NCI-H446 (cell line): ENCODE data around the gene SUPT6H.
"Not testable (repeated sequence)": the region's sequence is repeated elsewhere in the genome, so short reads cannot be mapped to it uniquely, and the experiment has no call there.

Experiments
- DNase-seq, 2 experiments: peaks; one replicate each; lab custom pipeline; 2025; lab: John Stamatoyannopoulos, UW

SUPT6H gene

DNA sequence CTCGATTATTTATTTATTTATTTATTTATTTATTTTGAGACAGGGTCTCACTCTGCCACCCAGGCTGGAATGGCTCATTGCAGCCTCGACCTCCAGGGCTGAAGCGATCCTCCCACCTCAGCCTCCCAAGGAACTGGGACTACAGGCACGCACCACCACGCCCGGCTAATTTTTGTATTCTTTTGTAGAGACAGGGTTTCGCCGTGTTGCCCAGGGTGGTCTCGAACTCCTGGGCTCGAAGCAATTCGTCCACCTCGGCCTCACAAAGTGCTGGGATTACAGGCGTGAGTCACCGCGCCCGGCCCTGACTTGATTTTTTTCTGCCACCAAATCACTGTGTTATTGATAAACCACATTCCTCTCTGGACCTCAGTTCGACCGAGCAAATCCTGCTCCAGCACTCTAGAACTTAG, 57.0 kb downstream of the SUPT6H start:
- no peak for DNase-seq

DNA sequence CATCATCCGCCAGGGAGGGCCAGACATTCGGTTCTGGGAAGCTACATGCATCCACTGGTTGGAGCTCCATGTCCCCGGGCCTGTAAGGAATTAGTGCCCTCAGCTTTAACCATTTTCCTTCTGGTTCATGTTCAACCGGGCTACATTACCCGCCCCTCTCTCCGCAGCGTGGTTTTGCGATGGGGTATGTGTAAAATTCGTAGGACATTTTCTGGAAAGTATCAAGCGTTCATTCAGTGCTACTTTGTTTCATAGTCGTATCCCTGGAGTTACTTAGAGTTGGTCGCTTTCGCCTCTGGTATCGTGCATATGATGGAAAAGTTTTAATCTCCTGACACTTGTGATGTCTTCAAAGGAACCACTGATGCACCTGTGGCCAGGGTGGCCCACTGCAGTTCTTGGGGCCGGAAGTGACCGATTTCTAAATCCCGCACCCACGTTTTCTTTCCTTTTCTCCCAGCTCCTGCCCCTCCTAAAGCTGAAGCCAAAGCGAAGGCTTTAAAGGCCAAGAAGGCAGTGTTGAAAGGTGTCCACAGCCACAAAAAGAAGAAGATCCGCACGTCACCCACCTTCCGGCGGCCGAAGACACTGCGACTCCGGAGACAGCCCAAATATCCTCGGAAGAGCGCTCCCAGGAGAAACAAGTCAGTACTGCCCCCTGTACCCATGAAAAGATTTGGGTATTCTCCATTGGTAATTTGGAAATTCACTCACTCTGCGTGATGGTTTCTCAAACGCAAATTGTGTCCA, 58.4 kb downstream of the SUPT6H start:
- DNase-seq = no peak

DNA sequence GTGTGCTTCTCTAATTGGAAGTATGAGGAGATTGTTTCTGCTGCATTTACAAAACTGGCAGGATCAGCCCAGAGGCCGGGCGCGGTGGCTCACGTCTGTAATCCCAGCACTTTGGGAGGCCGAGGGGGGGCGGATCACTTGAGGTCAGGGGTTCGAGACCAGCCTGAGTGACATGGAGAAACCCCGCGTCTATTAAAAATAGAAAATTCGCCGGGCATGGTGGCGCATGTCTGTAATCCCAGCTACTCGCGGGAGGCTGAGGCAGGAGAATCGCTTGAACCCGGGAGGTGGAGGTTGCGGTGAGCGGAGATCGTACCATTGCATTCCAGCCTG, 59.0 kb downstream of the SUPT6H start:
- DNase-seq = not testable (repeated sequence)

DNA sequence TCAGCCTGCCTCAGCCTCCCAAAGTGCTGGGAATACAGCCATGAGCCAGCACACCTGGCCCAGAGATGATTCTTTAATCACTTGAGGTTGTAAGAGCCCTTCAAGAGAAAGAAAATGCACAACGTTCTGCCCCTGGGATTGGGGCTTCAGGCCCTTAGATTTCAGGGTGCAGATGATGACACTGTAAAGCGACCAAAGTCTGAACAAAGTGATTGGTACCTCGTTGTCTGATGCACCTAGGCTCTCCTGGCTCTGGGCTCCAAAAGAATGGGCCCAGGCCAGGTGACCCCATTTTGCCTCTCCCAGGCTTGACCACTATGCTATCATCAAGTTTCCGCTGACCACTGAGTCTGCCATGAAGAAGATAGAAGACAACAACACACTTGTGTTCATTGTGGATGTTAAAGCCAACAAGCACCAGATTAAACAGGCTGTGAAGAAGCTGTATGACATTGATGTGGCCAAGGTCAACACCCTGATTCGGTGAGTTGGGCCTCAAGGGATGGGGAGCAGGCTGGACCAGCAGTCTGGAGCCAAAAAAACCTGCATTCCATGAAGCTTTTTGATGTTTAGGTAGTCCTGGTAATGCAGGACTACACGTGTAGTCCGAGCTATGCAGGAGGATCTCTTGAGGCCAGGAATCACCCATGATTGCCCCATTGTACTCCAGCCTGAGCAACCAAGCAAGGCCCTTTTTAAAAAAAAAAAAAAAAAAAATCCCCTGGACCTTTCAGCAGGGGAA, 60.6 kb downstream of the SUPT6H start:
- no peak for DNase-seq

DNA sequence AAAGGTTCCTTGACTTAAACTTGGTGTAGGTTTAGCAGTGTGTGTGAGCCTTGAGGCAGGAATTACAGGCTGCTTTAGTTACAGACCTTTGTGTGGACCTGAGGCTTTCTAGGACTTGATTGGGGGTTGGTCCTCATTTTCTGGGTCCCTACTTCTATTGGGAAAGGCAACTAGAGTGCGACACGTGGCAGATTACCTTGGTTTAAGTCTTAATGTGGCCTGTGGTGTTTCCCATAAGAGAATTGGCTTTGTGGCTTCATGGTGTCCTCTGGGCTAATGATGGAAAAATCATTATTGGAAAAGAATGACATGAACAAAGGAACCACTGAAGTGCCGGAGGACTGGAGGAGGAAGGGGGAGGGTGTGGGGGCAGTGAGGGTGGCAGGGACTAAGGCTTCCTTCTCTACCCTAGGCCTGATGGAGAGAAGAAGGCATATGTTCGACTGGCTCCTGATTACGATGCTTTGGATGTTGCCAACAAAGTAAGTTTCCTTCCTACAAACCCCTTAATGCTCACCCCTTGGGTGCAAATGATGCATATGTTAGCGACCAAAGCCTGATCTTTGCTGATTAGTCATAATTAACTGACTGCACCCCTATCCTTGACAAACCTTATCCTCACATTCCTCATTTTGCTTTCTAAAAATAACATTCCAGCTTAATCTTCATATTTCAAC, 61.3 kb downstream of the SUPT6H start:
- no peak for DNase-seq

DNA sequence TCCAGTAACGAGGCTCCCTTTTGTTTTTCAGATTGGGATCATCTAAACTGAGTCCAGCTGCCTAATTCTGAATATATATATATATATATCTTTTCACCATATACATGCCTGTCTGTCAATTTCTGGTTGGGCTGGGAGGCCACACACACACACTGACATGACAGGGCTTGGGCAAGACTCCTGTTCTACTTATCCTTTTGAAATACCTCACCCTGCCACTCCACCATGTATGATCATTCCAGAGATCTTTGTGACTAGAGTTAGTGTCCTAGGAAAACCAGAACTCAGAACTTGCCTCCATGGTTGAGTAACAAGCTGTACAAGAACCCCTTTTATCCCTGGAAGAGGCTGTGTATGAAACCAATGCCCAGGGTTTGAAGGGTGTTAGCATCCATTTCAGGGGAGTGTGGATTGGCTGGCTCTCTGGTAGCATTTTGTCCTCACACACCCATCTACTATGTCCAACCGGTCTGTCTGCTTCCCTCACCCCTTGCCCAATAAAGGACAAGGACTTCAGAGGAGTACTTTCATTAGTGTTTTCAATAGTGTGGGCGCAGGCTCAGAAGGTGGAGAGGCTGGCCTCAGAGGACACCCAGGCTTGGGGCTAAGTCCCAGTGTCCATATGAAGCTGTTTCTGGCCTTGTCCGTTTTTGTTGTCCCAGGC, 62.0 kb downstream of the SUPT6H start:
- DNase-seq = not testable (repeated sequence)

DNA sequence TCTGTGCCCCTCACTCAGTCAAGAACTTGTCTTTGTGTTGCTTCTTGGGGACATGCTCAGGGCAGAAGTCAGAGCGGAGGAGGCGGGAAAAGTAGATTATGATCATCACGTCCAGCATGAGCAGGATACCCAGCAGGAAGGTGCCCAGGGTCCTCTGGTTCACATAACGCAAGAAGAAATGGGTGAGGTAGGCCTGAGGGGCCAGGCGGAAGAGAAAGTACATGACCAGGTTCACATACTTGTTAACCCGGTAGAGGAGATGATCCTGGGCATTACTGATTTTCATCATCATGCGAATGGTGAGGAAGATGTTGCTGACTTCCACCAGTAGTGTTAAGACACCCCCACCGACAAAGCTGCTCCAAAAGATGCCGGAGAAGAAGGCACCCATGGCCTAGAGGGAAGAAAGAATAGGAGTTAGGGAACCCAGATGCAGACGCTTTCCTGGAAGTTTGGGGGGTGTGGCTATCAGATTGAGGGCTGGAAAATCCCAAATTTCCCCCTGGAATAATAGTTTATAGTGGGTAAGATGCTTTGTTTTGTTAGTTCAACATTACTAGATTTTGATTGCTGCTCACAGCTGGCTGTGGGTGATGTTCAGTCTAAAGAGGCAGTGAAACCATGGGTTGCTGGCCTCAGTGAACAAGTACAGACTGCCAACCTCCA, 62.6 kb downstream of the SUPT6H start:
- DNase-seq = no peak

DNA sequence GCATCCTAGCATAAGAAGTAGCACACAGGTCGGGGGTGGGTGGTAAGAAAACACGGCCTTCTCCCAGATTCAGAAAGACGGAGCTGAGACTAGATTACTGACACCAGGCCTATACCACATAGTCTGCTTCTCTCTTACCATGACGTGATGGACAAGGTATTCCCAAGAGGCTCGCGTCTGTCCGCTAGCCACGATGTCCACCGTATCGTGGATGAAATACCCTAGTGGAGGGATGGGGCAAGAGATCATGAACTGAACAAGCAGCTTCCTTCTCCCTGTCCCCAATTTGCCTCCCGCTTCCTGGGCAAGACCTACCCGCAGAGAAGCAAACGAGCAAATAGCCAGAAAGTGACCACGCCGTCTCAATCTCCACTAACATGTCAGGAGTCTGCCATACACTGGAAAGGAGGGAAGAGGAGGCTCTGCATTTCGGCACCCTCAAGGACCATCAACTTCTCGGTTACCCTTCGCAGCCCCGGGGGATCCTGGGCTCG, 63.2 kb downstream of the SUPT6H start:
- peak in 1 of 2 experiments; percentile 41 for DNase-seq

DNA sequence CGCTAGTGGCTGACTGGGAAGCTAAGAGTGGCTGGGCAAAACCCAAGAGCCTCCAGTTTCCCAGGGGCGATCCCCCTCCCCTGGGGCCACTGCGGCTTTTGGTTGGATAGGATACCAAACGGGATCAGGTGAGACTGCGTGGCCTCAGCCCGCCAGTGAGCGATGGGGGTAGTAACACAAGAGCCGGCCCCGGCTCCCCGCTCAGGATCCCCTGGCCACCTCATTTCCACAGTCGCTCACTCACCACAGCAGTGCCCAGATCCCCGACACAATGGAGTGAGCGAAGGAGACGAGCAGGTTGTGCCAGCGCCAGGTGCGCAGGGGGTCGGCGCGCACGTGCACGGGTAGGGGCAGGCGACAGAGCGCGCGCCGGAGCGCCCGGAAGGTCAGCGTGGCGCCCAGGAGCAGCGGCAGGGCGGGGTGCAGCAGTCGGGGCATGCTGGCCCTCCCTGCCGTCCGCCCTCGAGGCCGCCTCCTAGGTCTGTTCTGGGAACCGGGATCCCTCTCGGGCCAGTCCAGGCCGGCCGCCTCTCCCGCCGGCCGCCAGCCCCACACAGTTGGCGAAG, 63.7 kb downstream of the SUPT6H start:
- peak; percentile 54 to 60 for DNase-seq

DNA sequence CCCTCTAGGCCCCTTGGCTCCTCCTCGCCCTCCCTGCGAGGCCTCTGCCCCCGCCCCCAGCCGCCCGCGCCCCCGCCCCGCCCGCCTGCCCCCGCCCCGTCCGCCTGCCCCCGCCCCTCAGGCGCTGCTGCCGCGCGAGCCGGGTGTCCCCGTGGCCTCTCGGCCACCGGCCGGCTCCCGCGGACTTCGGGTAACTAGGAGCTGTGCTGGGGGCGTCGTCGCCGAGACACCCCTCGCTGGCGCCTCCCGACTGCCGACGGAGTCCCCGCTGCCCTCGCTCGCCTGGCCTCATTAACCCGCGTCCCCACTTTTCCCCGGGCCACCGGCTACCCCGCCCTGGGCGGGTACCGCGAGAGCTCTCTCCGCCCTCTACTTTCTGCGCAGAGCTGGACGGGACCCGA, 64.2 kb downstream of the SUPT6H start, which contains the start of gene TLCD1:
TSS of gene TLCD1 (minus strand) at position 8 of the 401 bp plus-strand sequence. CDS start 136 bp downstream, outside the sequence.
- peak; percentile 35 to 83 for DNase-seq

DNA sequence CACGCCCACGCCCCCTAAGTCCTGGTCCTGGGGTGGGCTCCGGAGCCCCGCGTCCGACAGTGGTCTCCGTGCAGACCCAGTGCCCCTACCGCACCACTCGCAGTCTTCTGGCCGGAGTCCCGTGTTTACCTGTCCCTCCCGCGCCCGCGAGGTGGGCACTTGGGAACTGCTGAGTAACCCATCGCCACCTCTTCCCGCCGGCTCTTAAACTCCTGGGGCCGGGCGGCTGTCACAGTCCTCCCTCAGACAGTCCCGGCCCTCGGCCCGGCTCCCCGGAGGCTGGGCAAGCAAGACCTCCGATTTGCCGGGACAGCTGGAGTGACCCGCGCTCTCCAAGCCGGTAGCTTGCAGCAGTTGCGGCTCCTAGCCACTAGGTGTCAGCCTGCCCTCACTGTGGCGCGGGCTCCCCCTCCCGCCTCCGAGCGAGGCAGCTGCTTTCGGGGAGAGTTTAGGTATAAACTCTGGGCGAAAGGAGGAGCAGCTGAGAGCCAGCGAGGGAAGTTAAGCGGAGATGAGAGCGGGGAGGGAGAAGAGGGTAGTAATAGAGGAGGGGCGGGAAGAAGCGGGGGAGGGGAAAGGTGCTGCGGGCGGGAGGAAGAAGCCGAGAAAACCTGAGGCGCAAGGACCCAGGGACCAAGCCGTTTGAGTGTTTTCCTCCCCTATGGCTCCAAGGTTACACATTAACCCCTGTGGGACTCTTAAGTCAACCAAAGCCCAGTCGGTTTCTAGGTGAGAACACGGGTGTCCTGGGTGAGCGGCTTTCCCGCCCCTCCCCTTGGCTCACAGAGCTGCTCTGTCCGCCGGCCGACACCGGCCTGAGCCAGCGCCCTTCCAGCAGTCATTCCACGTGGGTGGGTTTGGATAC, 64.9 kb downstream of the SUPT6H start:
- peak; percentile 91 to 95 for DNase-seq

DNA sequence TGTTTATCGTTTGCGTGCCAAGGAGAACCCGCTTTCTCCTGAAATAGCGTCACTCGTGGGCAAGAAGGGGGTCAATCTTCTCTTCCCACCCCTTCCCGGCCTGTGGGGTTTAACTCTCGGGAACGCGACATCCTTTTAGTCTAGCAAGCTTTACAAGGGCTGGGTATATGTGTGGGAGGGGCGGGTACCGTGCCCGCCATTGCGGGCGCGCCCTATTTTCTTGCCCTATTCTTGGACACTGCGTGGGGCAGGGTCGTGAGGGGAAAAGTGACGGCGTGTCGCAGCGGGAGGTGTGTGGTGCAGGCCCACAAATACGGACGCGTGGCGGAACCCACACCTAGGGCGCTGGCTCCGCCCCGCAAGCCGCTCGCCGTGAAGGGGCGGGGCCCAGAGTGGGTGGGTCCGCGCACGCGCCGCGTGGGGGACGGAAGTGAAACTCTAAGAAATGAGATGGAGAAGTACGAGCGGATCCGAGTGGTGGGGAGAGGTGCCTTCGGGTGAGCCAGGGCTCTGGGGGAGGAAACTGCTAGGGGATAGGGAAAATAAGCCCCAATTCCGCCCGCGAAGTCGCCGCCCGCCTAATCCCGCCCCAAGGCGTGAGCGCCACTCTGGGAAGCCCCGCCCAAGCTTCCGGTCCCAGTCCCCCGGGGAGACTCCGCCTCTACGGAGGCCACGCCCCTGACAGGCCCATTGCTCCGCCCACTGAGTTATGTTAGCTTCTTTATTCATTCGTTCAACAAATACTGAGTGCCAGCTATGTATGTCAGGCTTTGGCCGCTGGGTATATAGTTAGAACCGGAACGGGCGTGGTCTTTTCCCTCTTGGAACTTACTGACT, 66.6 kb downstream of the SUPT6H start, which contains the start of gene NEK8:
TSS of gene NEK8 (plus strand) at position 425 of the 837 bp plus-strand sequence. CDS start at position 451, 26 bp downstream.
- peak; percentile 84 to 95 for DNase-seq

DNA sequence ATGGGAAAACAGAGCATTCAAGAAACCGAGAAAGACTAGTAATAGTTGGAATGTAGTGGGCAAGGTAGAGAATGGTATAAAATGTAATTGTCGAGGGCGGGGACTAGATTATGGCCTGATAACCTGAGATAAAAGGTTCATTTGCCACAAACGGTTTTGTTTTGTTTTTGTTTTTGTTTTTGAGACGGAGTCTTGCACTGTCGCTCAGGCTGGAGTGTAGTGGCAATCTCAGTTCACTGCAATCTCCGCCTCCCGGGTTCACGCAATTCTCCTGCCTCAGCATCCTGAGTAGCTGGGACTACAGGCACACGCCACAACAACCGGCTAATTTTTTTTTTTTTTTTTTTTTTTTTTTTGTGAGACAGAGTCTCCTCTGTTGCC, 67.9 kb downstream of the SUPT6H start:
- DNase-seq = no peak

DNA sequence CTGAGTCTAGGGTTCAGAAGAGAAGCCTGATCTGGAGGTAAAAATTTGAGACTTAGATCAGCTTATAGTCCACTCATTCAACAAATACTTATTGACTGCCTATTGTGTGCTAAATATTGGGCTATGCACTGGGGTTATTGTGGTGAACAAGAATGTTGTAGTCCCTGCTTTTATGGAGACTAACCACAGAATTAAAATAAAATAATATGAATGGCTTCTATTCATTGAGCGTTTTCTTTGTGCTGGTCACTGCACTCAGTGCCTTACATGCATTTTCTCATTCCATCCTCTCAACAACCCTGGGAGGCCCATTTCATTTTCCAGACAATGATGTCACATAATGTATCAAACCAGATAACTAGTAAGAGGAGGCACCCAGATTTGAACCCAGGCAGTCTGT, 71.3 kb downstream of the SUPT6H start:
- no peak for DNase-seq

DNA sequence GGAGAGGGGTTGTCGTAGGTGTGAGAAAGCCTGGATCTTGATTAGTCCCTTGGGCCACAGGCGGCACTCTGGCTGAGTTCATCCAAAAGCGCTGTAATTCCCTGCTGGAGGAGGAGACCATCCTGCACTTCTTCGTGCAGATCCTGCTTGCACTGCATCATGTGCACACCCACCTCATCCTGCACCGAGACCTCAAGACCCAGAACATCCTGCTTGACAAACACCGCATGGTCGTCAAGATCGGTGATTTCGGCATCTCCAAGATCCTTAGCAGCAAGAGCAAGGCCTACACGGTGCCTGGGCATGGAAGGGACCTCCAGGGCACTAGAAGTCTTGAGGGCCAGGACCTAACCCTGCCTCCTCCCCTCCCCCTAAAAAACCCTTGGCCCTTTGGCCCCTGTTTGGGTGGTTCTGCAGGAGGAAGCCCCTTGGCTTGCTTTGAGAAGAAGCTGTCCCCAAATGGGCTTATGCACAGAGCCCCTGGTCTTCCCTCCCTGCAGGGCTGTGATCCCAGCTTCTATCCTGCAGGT, 72.8 kb downstream of the SUPT6H start:
- no peak for DNase-seq

DNA sequence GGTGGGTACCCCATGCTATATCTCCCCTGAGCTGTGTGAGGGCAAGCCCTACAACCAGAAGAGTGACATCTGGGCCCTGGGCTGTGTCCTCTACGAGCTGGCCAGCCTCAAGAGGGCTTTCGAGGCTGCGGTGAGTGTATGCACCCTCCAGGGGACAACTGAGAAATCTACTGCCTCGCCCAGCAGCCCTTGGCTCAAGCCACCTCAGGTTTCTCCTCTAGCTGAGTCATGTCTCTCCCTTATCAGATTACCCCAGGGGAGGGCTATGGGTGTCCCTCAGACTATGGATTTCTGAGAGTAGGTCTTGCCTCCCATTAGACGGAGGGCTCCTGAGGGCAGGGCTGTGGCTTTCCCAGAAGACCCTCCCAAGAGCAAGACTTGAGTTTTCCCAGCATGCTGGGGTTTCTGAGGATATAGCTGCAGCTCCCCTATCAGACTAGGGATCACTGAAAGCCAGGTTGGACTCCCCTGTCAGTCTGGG, 73.3 kb downstream of the SUPT6H start:
- DNase-seq = no peak

DNA sequence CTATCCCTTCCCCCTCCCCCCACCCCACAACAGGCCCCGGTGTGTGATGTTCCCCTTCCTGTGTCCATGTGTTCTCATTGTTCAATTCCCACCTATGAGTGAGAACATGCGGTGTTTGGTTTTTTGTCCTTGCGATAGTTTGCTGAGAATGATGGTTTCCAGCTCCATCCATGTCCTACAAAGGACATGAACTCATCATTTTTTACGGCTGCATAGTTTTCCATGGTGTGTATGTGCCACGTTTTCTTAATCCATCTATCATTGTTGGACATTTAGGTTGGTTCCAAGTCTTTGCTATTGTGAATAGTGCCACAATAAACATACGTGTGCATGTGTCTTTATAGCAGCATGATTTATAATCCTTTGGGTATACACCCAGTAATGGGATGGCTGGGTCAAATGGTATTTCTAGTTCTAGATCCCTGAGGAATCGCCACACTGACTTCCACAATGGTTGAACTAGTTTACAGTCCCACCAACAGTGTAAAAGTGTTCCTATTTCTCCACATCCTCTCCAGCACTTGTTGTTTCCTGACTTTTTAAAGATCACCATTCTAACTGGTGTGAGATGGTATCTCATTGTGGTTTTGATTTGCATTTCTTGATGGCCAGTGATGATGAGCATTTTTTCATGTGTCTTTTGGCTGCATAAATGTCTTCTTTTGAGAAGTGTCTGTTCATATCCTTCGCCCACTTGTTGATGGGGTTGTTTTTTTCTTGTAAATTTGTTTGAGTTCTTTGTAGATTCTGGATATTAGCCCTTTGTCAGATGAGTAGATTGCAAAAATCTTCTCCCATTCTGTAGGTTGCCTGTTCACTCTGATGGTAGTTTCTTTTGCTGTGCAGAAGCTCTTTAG, 74.1 kb downstream of the SUPT6H start:
- DNase-seq = not testable (repeated sequence)

DNA sequence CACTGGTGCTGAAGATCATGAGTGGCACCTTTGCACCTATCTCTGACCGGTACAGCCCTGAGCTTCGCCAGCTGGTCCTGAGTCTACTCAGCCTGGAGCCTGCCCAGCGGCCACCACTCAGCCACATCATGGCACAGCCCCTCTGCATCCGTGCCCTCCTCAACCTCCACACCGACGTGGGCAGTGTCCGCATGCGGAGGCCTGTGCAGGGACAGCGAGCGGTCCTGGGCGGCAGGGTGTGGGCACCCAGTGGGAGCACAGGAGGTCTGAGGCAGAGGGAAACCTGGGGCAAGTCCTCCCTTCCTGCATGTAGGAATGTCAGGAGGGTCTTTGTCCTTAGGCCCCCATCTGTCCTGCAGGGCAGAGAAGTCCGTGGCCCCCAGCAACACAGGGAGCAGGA, 75.3 kb downstream of the SUPT6H start:
- DNase-seq = no peak
